ENCODE data around the gene PGAP1.

- TF ChIP-seq, protein P1, sequence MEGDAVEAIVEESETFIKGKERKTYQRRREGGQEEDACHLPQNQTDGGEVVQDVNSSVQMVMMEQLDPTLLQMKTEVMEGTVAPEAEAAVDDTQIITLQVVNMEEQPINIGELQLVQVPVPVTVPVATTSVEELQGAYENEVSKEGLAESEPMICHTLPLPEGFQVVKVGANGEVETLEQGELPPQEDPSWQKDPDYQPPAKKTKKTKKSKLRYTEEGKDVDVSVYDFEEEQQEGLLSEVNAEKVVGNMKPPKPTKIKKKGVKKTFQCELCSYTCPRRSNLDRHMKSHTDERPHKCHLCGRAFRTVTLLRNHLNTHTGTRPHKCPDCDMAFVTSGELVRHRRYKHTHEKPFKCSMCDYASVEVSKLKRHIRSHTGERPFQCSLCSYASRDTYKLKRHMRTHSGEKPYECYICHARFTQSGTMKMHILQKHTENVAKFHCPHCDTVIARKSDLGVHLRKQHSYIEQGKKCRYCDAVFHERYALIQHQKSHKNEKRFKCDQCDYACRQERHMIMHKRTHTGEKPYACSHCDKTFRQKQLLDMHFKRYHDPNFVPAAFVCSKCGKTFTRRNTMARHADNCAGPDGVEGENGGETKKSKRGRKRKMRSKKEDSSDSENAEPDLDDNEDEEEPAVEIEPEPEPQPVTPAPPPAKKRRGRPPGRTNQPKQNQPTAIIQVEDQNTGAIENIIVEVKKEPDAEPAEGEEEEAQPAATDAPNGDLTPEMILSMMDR (conservative IDR thresholded peaks at IDR 0.05) = no peak
- TF ChIP-seq ZFX (IDR thresholded peaks at IDR 0.05) = no peak
Measured at GRCh38 chr2:196884368-196884767, 42.1 kb downstream of the PGAP1 start.

Measured in C4-2B (cell line).